Measurements from ENCODE around the gene TET3. TPM values are rescaled to one million over a fixed set of nuclear protein-coding genes. Genes with fewer than 3 reads are reported as not detected.

The TET3 gene
- total and polyA plus RNA-seq, 2 experiments from 2014 or later = 3.6 to 19.9 TPM

GRCh38 chr2:74000666-74001065 lies 16.0 kb downstream of the TET3 start (continued):
- TF ChIP-seq, protein P1, sequence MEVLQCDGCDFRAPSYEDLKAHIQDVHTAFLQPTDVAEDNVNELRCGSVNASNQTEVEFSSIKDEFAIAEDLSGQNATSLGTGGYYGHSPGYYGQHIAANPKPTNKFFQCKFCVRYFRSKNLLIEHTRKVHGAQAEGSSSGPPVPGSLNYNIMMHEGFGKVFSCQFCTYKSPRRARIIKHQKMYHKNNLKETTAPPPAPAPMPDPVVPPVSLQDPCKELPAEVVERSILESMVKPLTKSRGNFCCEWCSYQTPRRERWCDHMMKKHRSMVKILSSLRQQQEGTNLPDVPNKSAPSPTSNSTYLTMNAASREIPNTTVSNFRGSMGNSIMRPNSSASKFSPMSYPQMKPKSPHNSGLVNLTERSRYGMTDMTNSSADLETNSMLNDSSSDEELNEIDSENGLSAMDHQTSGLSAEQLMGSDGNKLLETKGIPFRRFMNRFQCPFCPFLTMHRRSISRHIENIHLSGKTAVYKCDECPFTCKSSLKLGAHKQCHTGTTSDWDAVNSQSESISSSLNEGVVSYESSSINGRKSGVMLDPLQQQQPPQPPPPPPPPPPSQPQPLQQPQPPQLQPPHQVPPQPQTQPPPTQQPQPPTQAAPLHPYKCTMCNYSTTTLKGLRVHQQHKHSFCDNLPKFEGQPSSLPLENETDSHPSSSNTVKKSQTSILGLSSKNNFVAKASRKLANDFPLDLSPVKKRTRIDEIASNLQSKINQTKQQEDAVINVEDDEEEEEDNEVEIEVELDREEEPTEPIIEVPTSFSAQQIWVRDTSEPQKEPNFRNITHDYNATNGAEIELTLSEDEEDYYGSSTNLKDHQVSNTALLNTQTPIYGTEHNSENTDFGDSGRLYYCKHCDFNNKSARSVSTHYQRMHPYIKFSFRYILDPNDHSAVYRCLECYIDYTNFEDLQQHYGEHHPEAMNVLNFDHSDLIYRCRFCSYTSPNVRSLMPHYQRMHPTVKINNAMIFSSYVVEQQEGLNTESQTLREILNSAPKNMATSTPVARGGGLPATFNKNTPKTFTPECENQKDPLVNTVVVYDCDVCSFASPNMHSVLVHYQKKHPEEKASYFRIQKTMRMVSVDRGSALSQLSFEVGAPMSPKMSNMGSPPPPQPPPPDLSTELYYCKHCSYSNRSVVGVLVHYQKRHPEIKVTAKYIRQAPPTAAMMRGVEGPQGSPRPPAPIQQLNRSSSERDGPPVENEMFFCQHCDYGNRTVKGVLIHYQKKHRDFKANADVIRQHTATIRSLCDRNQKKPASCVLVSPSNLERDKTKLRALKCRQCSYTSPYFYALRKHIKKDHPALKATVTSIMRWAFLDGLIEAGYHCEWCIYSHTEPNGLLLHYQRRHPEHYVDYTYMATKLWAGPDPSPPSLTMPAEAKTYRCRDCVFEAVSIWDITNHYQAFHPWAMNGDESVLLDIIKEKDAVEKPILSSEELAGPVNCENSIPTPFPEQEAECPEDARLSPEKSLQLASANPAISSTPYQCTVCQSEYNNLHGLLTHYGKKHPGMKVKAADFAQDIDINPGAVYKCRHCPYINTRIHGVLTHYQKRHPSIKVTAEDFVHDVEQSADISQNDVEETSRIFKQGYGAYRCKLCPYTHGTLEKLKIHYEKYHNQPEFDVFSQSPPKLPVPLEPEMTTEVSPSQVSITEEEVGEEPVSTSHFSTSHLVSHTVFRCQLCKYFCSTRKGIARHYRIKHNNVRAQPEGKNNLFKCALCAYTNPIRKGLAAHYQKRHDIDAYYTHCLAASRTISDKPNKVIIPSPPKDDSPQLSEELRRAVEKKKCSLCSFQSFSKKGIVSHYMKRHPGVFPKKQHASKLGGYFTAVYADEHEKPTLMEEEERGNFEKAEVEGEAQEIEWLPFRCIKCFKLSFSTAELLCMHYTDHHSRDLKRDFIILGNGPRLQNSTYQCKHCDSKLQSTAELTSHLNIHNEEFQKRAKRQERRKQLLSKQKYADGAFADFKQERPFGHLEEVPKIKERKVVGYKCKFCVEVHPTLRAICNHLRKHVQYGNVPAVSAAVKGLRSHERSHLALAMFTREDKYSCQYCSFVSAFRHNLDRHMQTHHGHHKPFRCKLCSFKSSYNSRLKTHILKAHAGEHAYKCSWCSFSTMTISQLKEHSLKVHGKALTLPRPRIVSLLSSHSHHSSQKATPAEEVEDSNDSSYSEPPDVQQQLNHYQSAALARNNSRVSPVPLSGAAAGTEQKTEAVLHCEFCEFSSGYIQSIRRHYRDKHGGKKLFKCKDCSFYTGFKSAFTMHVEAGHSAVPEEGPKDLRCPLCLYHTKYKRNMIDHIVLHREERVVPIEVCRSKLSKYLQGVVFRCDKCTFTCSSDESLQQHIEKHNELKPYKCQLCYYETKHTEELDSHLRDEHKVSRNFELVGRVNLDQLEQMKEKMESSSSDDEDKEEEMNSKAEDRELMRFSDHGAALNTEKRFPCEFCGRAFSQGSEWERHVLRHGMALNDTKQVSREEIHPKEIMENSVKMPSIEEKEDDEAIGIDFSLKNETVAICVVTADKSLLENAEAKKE (CRISPR knock-in tag; IDR thresholded peaks at IDR 0.05) = no peak
- TF ChIP-seq EZH2 (IDR thresholded peaks at IDR 0.05; ENCODE audit: low read depth, unreplicated experiment) (no peak), ZNF114 (CRISPR knock-in tag; IDR thresholded peaks at IDR 0.05) (no peak)

- Histone ChIP-seq H2AFZ (no peak overlapping the region), H4K20me1 (replicated peaks; ENCODE audit: insufficient read depth) (peaks cover 35% of the 10 kb centered on the region), H3K4me3 (no peak overlapping the region), H3K27me3 (ENCODE audit: insufficient read depth) (no peaks in the 10 kb centered on the region), H3K36me3 (ENCODE audit: insufficient read depth) (no peaks in the 10 kb centered on the region; the same call in 1 of the 2 replicates), H3F3A (replicated peaks; ENCODE audit: low read depth) (no peaks in the 10 kb centered on the region), H3K4me2 (peak overlapping the region; percentile 94), H3K9me2 (ENCODE audit: insufficient read depth) (no peaks in the 10 kb centered on the region), H3K27ac (ENCODE audit: low read depth) (no peak overlapping the region), H3K4me1 (ENCODE audit: insufficient read depth) (peaks cover 47% of the 10 kb centered on the region), H3K79me2 (replicated peaks; ENCODE audit: insufficient read depth) (peaks cover 72% of the 10 kb centered on the region)
- DNase-seq (ENCODE audit: low spot score) (no peak), ATAC-seq (no peak)
- H3K4me3 Mint-ChIP-seq = peak overlapping the region; percentile 40; the same call in 1 of the 3 replicates
- H3K27me3 Mint-ChIP-seq (ENCODE audit: insufficient read depth, low read depth, poor library complexity) = peaks cover 23% of the 10 kb centered on the region
- peaks cover 77% of the 10 kb centered on the region for H3K4me1 Mint-ChIP-seq
- H3K36me3 Mint-ChIP-seq (ENCODE audit: low read depth) = peaks cover 4% of the 10 kb centered on the region
- H3K27ac Mint-ChIP-seq = no peak overlapping the region
- H3K9me3 Mint-ChIP-seq = no peaks in the 10 kb centered on the region
- TF ChIP-seq ETS1 (IDR thresholded peaks at IDR 0.05) = no peak
Observed at GRCh38 chr2:74001121-74001520, 16.4 kb downstream of the TET3 start.
